HFFc6 (cell line): Measurements from ENCODE around the gene C17orf67. TPM values are rescaled to one million over a fixed set of nuclear protein-coding genes. Genes with fewer than 3 reads are reported as not detected.
A peak's percentile ranks its signal among the peaks of the same experiment; 100 is the strongest.

Source experiments
- DNase-seq: peaks from one replicate; pipeline ENCODE4 v3.0.0-alpha.2; 2018
- H3K27ac Mint-ChIP-seq: 2 replicates; pipeline ENCODE4 v1.8.0; 2020; ENCODE audit warnings: mild to moderate bottlenecking, mixed read lengths
- H3K27me3 Mint-ChIP-seq: 2 replicates; pipeline ENCODE4 v1.8.0; 2021; ENCODE audit warnings: mild to moderate bottlenecking, moderate library complexity, mixed read lengths; ENCODE audit not compliant: insufficient read depth
- H3K36me3 Mint-ChIP-seq: 2 replicates; pipeline ENCODE4 v1.8.0; 2021; ENCODE audit warnings: low read depth, mixed read lengths
- H3K4me1 Mint-ChIP-seq: 2 replicates; pipeline ENCODE4 v1.8.0; 2020; ENCODE audit warnings: low read depth, mixed read lengths
- H3K4me3 Mint-ChIP-seq: 2 replicates; pipeline ENCODE4 v1.8.0; 2020; ENCODE audit warnings: mild to moderate bottlenecking, moderate library complexity, mixed read lengths
- H3K9me3 Mint-ChIP-seq: 2 replicates; pipeline ENCODE4 v1.8.0; 2020; ENCODE audit warnings: mild to moderate bottlenecking, mixed read lengths
- CTCF ChIP-seq: fragments of 200-600 bp; sonication (generic); IDR thresholded peaks from 2 replicates; pipeline ENCODE4 v1.5.0; 2021; ENCODE audit warnings: antibody characterized with exemption, mild to moderate bottlenecking
- total RNA-seq, 6 experiments: library from RNA; stranded (reverse); fragmentation: NEBNext Ultra II Directional; extraction: Animal tissue kit (Norgen Biotek cat#: 25700); gene quantifications; 2 replicates in 1 of 6; 3 replicates in 5 of 6; pipeline ENCODE4 v1.2.3, GENCODE V29; 2021

The C17orf67 gene
- total RNA-seq, 6 experiments from 2014 or later = 1.5 to 2.3 (median 1.9) TPM

GRCh38 chr17:56778898-56779297 is 54.8 kb downstream of the C17orf67 start:
- Mint-ChIP-seq H3K4me3 (peak overlapping the region; percentile 90; the same call in 1 of the 2 replicates), H3K36me3 (peaks cover 5% of the 10 kb centered on the region; the same call in 1 of the 2 replicates), H3K27ac (peak overlapping the region; percentile 87), H3K4me1 (peaks cover 63% of the 10 kb centered on the region), H3K27me3 (peaks cover 4% of the 10 kb centered on the region), H3K9me3 (no peaks in the 10 kb centered on the region)
- TF ChIP-seq CTCF = no peak
- no peak for DNase-seq

- peaks cover 2% of the 10 kb centered on the region; the same call in 1 of the 2 replicates for H3K27me3 Mint-ChIP-seq
- H3K27ac Mint-ChIP-seq = peak overlapping the region; percentile 84
- peak; percentile 80 for DNase-seq
- peaks cover 63% of the 10 kb centered on the region for H3K4me1 Mint-ChIP-seq
- peak overlapping the region; percentile 2 for H3K4me3 Mint-ChIP-seq
- peaks cover 5% of the 10 kb centered on the region; the same call in 1 of the 2 replicates for H3K36me3 Mint-ChIP-seq
- no peaks in the 10 kb centered on the region for H3K9me3 Mint-ChIP-seq
- no peak for TF ChIP-seq CTCF
These were observed 55.9 kb downstream of the C17orf67 start for GRCh38 chr17:56777859-56778258.

GRCh38 chr17:56774650-56775049 is 59.1 kb downstream of the C17orf67 start:
- H3K27me3 Mint-ChIP-seq = no peaks in the 10 kb centered on the region; the same call in 1 of the 2 replicates
- no peak for TF ChIP-seq CTCF
- H3K4me1 Mint-ChIP-seq = peaks cover 33% of the 10 kb centered on the region
- H3K4me3 Mint-ChIP-seq = no peak overlapping the region
- no peak for DNase-seq
- no peak overlapping the region for H3K27ac Mint-ChIP-seq
- H3K36me3 Mint-ChIP-seq = peaks cover 5% of the 10 kb centered on the region; the same call in 1 of the 2 replicates
- no peaks in the 10 kb centered on the region for H3K9me3 Mint-ChIP-seq

- TF ChIP-seq CTCF = no peak
- Mint-ChIP-seq H3K27ac (no peak overlapping the region), H3K4me3 (no peak overlapping the region), H3K4me1 (peaks cover 18% of the 10 kb centered on the region), H3K9me3 (no peaks in the 10 kb centered on the region), H3K27me3 (no peaks in the 10 kb centered on the region; the same call in 1 of the 2 replicates), H3K36me3 (peaks cover 5% of the 10 kb centered on the region; the same call in 1 of the 2 replicates)
- DNase-seq = no peak
These were observed 60.6 kb downstream of the C17orf67 start for GRCh38 chr17:56773124-56773523.

GRCh38 chr17:56772442-56772841 is 61.3 kb downstream of the C17orf67 start:
- H3K27ac Mint-ChIP-seq = no peak overlapping the region
- H3K9me3 Mint-ChIP-seq = no peaks in the 10 kb centered on the region
- no peak for DNase-seq
- H3K4me3 Mint-ChIP-seq = no peak overlapping the region
- no peak for TF ChIP-seq CTCF
- H3K27me3 Mint-ChIP-seq = no peaks in the 10 kb centered on the region; the same call in 1 of the 2 replicates
- peaks cover 4% of the 10 kb centered on the region; the same call in 1 of the 2 replicates for H3K36me3 Mint-ChIP-seq
- H3K4me1 Mint-ChIP-seq = peaks cover 11% of the 10 kb centered on the region
